ENCODE measurements around the gene LRP4. TPM values are rescaled to one million over a fixed set of nuclear protein-coding genes. Genes with fewer than 3 reads are reported as not detected.

LRP4 gene
- polyA plus RNA-seq, 3 donors: 1.2 to 2.6 (median 2.0) TPM

- no peak overlapping the region for H3K27ac ChIP-seq (ENCODE audit: low read depth, low read length)
Measured at GRCh38 chr11:46827995-46828394, 90.4 kb downstream of the LRP4 start.

GRCh38 chr11:46826310-46827044, 91.9 kb downstream of the LRP4 start:
- H3K27ac ChIP-seq (ENCODE audit: low read depth, low read length): no peak overlapping the region
- 1 to 4% (median 2%) methylated on average over 26 to 32 of the region's 32 CpGs for WGBS, 3 donors

More at GRCh38 chr11:46827995-46828394, 90.4 kb downstream of the LRP4 start:
- 28 to 71% (median 58%) methylated on average over 1 of the region's 1 CpG for WGBS, 3 donors

- H3K27ac ChIP-seq (ENCODE audit: low read depth, low read length): no peak overlapping the region
- WGBS, 3 donors: 59 to 65% (median 64%) methylated on average over 3 of the region's 3 CpGs
Measured at GRCh38 chr11:46808799-46809431, 109.4 kb downstream of the LRP4 start.

Other genes starting within 250 kb of the LRP4 start
- gene ARHGAP1, start 217.9 kb downstream of the LRP4 start, polyA plus RNA-seq: 10 to 100 TPM; 20.4 to 57.6 (median 47.7) TPM
- 1 to 10 TPM; 4.0 to 8.0 (median 4.4) TPM for gene ZNF408, start 217.5 kb downstream of the LRP4 start, polyA plus RNA-seq
- gene F2, start 199.3 kb downstream of the LRP4 start, polyA plus RNA-seq: not detected
- gene CKAP5, start 72.3 kb downstream of the LRP4 start, polyA plus RNA-seq: 10 to 100 TPM in 2 of 3 donors, 1 to 10 TPM in 1; 7.2 to 12.9 (median 12.8) TPM
- 10 to 100 TPM; 10.2 to 26.9 (median 12.0) TPM for gene CSTPP1, start 18.2 kb upstream of the LRP4 start, polyA plus RNA-seq